IMR-90 (cell line): Measurements from ENCODE around the gene EIF4E1B. TPM values are rescaled to one million over a fixed set of nuclear protein-coding genes. Genes with fewer than 3 reads are reported as not detected.
A peak's percentile ranks its signal among the peaks of the same experiment; 100 is the strongest.

Source experiments
- ATAC-seq: fragments of 200-7000 bp; cut with Tn5 transposase; 2 replicates; pipeline ENCODE4 v1.9.1; 2020; ENCODE audit warnings: low read depth, mild to moderate bottlenecking, moderate library complexity
- BruUV-seq: library from RNA; stranded (reverse); fragments of 400-500 nt; replicated peaks from 2 replicates; lab custom pipeline; 2021; lab: Mats Ljungman, UMichigan
- CTCF ChIA-PET: fragments of 300-600 bp; formaldehyde crosslinking; extraction: SDS; loops from one replicate; lab custom pipeline; 2021; ENCODE audit warnings: antibody characterized with exemption; lab: Yijun Ruan, JAX
- POLR2A ChIA-PET: fragments of 300-600 bp; sonication (Branson Sonifier 250); formaldehyde crosslinking; loops from one replicate; lab custom pipeline; 2022; ENCODE audit warnings: antibody characterized with exemption; ENCODE audit not compliant: unreplicated experiment; lab: Charles Lee
- DNase-seq: peaks from one replicate; pipeline ENCODE4 v3.0.0; 2013
- H2AFZ ChIP-seq: replicated peaks from 2 replicates; pipeline ENCODE3; 2013; ENCODE audit warnings: low read length, mild to moderate bottlenecking; ENCODE audit not compliant: poor library complexity
- H2AK5ac ChIP-seq: 2 replicates; pipeline ENCODE4 v1.6.1; 2013; ENCODE audit warnings: low read depth, low read length, inconsistent platforms
- H2AK9ac ChIP-seq: replicated peaks from 2 replicates; pipeline ENCODE3; 2013; ENCODE audit warnings: mild to moderate bottlenecking, low read depth, low read length, moderate library complexity; ENCODE audit not compliant: poor library complexity
- H2BK120ac ChIP-seq: 2 replicates; pipeline ENCODE4 v1.6.1; 2013; ENCODE audit warnings: low read depth, low read length, inconsistent platforms
- H2BK15ac ChIP-seq: 3 replicates; pipeline ENCODE4 v1.6.1; 2013; ENCODE audit warnings: low read depth, low read length, inconsistent platforms
- H2BK20ac ChIP-seq: 2 replicates; pipeline ENCODE4 v1.6.1; 2013; ENCODE audit warnings: low read depth, mild to moderate bottlenecking, inconsistent platforms, low read length, moderate library complexity
- H2BK5ac ChIP-seq: 2 replicates; pipeline ENCODE4 v1.6.1; 2013; ENCODE audit warnings: mild to moderate bottlenecking, low read depth, low read length, inconsistent platforms; ENCODE audit not compliant: poor library complexity, severe bottlenecking
- H3K14ac ChIP-seq: replicated peaks from 2 replicates; pipeline ENCODE4 v1.6.1; 2013; ENCODE audit warnings: low read depth, low read length, inconsistent platforms
- H3K18ac ChIP-seq: 2 replicates; pipeline ENCODE4 v1.6.1; 2013; ENCODE audit warnings: low read depth, low read length, control low read depth
- H3K23ac ChIP-seq: 2 replicates; pipeline ENCODE4 v1.6.1; 2013; ENCODE audit warnings: low read depth, low read length, inconsistent platforms
- H3K27ac ChIP-seq: 2 replicates; pipeline ENCODE4 v1.5.1; 2013; ENCODE audit warnings: mild to moderate bottlenecking, control low read depth, low read length; ENCODE audit not compliant: insufficient read depth
- H3K27me3 ChIP-seq: 2 replicates; pipeline ENCODE4 v1.6.1; 2013; ENCODE audit warnings: low read length; ENCODE audit not compliant: control insufficient read depth, insufficient read depth
- H3K36me3 ChIP-seq: 2 replicates; pipeline ENCODE4 v1.6.1; 2013; ENCODE audit warnings: low read length, mixed read lengths; ENCODE audit not compliant: control insufficient read depth, insufficient read depth
- H3K4ac ChIP-seq: 2 replicates; pipeline ENCODE4 v1.6.1; 2013; ENCODE audit warnings: low read depth, low read length, inconsistent platforms
- H3K4me1 ChIP-seq: 2 replicates; pipeline ENCODE4 v1.6.1; 2013; ENCODE audit warnings: low read length, mixed read lengths; ENCODE audit not compliant: control insufficient read depth, insufficient read depth
- H3K4me2 ChIP-seq: 2 replicates; pipeline ENCODE4 v1.6.1; 2013; ENCODE audit warnings: low read depth, mild to moderate bottlenecking, control low read depth, low read length, moderate library complexity
- H3K4me3 ChIP-seq: 2 replicates; pipeline ENCODE4 v1.5.1; 2013; ENCODE audit warnings: low read depth, mild to moderate bottlenecking, control low read depth, low read length, moderate library complexity; ENCODE audit not compliant: insufficient read depth
- H3K56ac ChIP-seq: 2 replicates; pipeline ENCODE4 v1.6.1; 2013; ENCODE audit warnings: low read length, inconsistent platforms; ENCODE audit not compliant: insufficient read depth; ENCODE audit errors: extremely low read depth
- H3K79me1 ChIP-seq, 2 experiments: 2 replicates each; pipeline ENCODE4 v1.6.1; 2013; ENCODE audit warnings: low read length in 2 of 2, inconsistent platforms in 1 of 2, low read depth in 1 of 2
- H3K9ac ChIP-seq: 2 replicates; pipeline ENCODE4 v1.6.1; 2013; ENCODE audit warnings: low read depth, low read length, control low read depth
- H3K9me1 ChIP-seq: 2 replicates; pipeline ENCODE4 v1.6.1; 2013; ENCODE audit warnings: low read length, inconsistent platforms; ENCODE audit not compliant: insufficient read depth
- H3K9me3 ChIP-seq: 2 replicates; pipeline ENCODE4 v1.6.1; 2013; ENCODE audit warnings: low read length; ENCODE audit not compliant: control insufficient read depth, insufficient read depth
- H4K20me1 ChIP-seq: 2 replicates; pipeline ENCODE4 v1.6.1; 2013; ENCODE audit warnings: low read length, inconsistent platforms; ENCODE audit not compliant: insufficient read depth
- H4K5ac ChIP-seq: 2 replicates; pipeline ENCODE4 v1.6.1; 2013; ENCODE audit warnings: mild to moderate bottlenecking, low read depth, low read length, control low read depth
- H4K8ac ChIP-seq, 2 experiments: 2 replicates each; pipeline ENCODE4 v1.6.1; 2013; ENCODE audit warnings: low read depth in 2 of 2, low read length in 2 of 2, control low read depth in 1 of 2, inconsistent platforms in 1 of 2
- H4K91ac ChIP-seq: 2 replicates; pipeline ENCODE4 v1.6.1; 2013; ENCODE audit warnings: low read depth, low read length, inconsistent platforms; ENCODE audit not compliant: insufficient read depth
- CEBPB ChIP-seq: IDR thresholded peaks from 2 replicates; pipeline ENCODE4 v1.6.1; 2012; ENCODE audit warnings: low read depth, low read length, improper control_type of control experiment
- FOS ChIP-seq: fragments of 150-350 bp; IDR thresholded peaks from 2 replicates; pipeline ENCODE4 v1.6.1; 2016; ENCODE audit warnings: low read depth, low read length
- NFE2L2 ChIP-seq: fragments of 150-350 bp; IDR thresholded peaks from 2 replicates; pipeline ENCODE4 v1.6.1; 2016; ENCODE audit warnings: low read depth, mild to moderate bottlenecking, low read length
- POLR2A ChIP-seq: IDR thresholded peaks from 2 replicates; pipeline ENCODE4 v1.6.1; 2012; ENCODE audit warnings: mild to moderate bottlenecking, low read depth, low read length
- RCOR1 ChIP-seq: IDR thresholded peaks from 2 replicates; pipeline ENCODE4 v1.6.1; 2012; ENCODE audit warnings: mild to moderate bottlenecking, low read length, improper control_type of control experiment; ENCODE audit not compliant: insufficient replicate concordance
- RFX5 ChIP-seq: IDR thresholded peaks from 2 replicates; pipeline ENCODE4 v1.8.0; 2012; ENCODE audit warnings: low read depth, mild to moderate bottlenecking, low read length, moderate library complexity
- SMC3 ChIP-seq: fragments of 150-350 bp; IDR thresholded peaks from 2 replicates; pipeline ENCODE4 v1.6.1; 2016; ENCODE audit warnings: low read depth, mild to moderate bottlenecking, antibody characterized with exemption, low read length, moderate library complexity
- USF2 ChIP-seq: fragments of 150-350 bp; IDR thresholded peaks from 2 replicates; pipeline ENCODE4 v1.6.1; 2017; ENCODE audit warnings: mild to moderate bottlenecking, antibody characterized with exemption, low read length, low read depth
- WGBS, 2 experiments: methylation state at CpG; one replicate each; pipeline versions ENCODE4 v1.1.5 to v1.1.7; 2013; ENCODE audit warnings: missing lambda C conversion rate in 2 of 2; ENCODE audit not compliant: insufficient read length in 1 of 2; ENCODE audit errors: extremely low coverage in 2 of 2; 5-methylcytosine and 5-hydroxymethylcytosine counted together
- dilution Hi-C: fragments of 300-500 bp; cut with HindIII; formaldehyde crosslinking; loops from one replicate; pipeline ENCODE4 v1.14.3; 2018; ENCODE audit warnings: low sequenced_read_pairs; ENCODE audit not compliant: unreplicated experiment
- in situ Hi-C: fragments of 300-500 bp; cut with MboI; formaldehyde crosslinking; loops from 3 replicates; pipeline ENCODE4 v1.14.3; 2019; ENCODE audit warnings: low sequenced_read_pairs, inconsistent platforms, mixed read lengths
- intact Hi-C: fragments of 100-400 bp; cut with micrococcal nuclease; formaldehyde crosslinking; loops from 2 replicates; pipeline ENCODE4 v1.10.0; 2022
- polyA plus RNA-seq, 3 experiments: library from polyadenylated mRNA; depleted of rRNA; stranded (reverse); fragments of >200 nt; gene quantifications; 2 replicates each; pipeline ENCODE4 v1.2.3, GENCODE V29; 2012; ENCODE audit warnings: low replicate concordance in 1 of 3
- total RNA-seq: library from RNA; depleted of rRNA; stranded (reverse); fragments of >200 nt; gene quantifications from 2 replicates; pipeline ENCODE4 v1.2.3, GENCODE V29; 2012
- TF ChIP-seq, protein P1 (sequence below): fragments of 150-350 bp; IDR thresholded peaks from 2 replicates; pipeline ENCODE4 v1.6.1; 2016; ENCODE audit warnings: low read depth, mild to moderate bottlenecking, low read length, moderate library complexity, borderline replicate concordance
- TF ChIP-seq, protein P2 (sequence below): conservative IDR thresholded peaks from 2 replicates; pipeline ENCODE4 v1.5.1; 2012; ENCODE audit warnings: mild to moderate bottlenecking, low read depth, low read length, improper control_type of control experiment

Gene EIF4E1B
- total and polyA plus RNA-seq, 2 of the 4 experiments (the other 2 are of a cell fraction), result not detected

- TF ChIP-seq, protein P1, sequence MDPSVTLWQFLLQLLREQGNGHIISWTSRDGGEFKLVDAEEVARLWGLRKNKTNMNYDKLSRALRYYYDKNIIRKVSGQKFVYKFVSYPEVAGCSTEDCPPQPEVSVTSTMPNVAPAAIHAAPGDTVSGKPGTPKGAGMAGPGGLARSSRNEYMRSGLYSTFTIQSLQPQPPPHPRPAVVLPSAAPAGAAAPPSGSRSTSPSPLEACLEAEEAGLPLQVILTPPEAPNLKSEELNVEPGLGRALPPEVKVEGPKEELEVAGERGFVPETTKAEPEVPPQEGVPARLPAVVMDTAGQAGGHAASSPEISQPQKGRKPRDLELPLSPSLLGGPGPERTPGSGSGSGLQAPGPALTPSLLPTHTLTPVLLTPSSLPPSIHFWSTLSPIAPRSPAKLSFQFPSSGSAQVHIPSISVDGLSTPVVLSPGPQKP, result no peak
- TF ChIP-seq RCOR1 (no peak), CEBPB (no peak), FOS (no peak), USF2 (no peak), SMC3 (no peak), RFX5 (no peak), NFE2L2 (no peak), POLR2A (no peak)
- TF ChIP-seq, protein P2, sequence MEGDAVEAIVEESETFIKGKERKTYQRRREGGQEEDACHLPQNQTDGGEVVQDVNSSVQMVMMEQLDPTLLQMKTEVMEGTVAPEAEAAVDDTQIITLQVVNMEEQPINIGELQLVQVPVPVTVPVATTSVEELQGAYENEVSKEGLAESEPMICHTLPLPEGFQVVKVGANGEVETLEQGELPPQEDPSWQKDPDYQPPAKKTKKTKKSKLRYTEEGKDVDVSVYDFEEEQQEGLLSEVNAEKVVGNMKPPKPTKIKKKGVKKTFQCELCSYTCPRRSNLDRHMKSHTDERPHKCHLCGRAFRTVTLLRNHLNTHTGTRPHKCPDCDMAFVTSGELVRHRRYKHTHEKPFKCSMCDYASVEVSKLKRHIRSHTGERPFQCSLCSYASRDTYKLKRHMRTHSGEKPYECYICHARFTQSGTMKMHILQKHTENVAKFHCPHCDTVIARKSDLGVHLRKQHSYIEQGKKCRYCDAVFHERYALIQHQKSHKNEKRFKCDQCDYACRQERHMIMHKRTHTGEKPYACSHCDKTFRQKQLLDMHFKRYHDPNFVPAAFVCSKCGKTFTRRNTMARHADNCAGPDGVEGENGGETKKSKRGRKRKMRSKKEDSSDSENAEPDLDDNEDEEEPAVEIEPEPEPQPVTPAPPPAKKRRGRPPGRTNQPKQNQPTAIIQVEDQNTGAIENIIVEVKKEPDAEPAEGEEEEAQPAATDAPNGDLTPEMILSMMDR, result no peak
- Histone ChIP-seq H4K91ac (no peak overlapping the region), H3K4me2 (no peak overlapping the region), H3K4ac (no peak overlapping the region), H4K20me1 (no peaks in the 10 kb centered on the region), H3K79me1 (no peaks in the 10 kb centered on the region), H3K36me3 (no peaks in the 10 kb centered on the region), H2BK120ac (no peak overlapping the region), H2BK20ac (no peak overlapping the region), H3K4me1 (no peaks in the 10 kb centered on the region), H3K4me3 (no peak overlapping the region), H2AK9ac (peak overlapping the region; percentile 55), H2AK5ac (no peak overlapping the region), H3K27me3 (no peaks in the 10 kb centered on the region), H3K14ac (no peak overlapping the region), H3K56ac (no peak overlapping the region), H3K9me1 (peaks cover 6% of the 10 kb centered on the region), H2BK15ac (no peak overlapping the region), H2AFZ (no peak overlapping the region), H4K5ac (no peak overlapping the region), H3K9ac (no peak overlapping the region), H2BK5ac (no peak overlapping the region), H3K9me3 (peaks cover 6% of the 10 kb centered on the region; the same call in 1 of the 2 replicates), H3K18ac (no peak overlapping the region), H3K27ac (no peak overlapping the region), H3K23ac (no peak overlapping the region), H4K8ac (no peak overlapping the region)
- intact Hi-C loops, result no loop called here
- in situ Hi-C loops, result no loop called here
- BruUV-seq, result no TSS peak
- ATAC-seq (no peak), DNase-seq (no peak)
- dilution Hi-C loops, result no loop called here
- 92% methylated on average over 14 of the region's 31 CpGs; no CpG with 5 or more reads in 1 of the 2 experiments for WGBS, 2 experiments
- ChIA-PET CTCF (no interaction called here), POLR2A (no interaction called here)
Observed at GRCh38 chr5:176589039-176589769, 41.3 kb upstream of the EIF4E1B start.
